A172 (cell line): Measurements from ENCODE around the gene CDHR3. TPM values are rescaled to one million over a fixed set of nuclear protein-coding genes. Genes with fewer than 3 reads are reported as not detected.
"Not testable (repeated sequence)": the region's sequence is repeated elsewhere in the genome, so short reads cannot be mapped to it uniquely, and the experiment has no call there.

Experiments
- DNase-seq: peaks from one replicate; pipeline ENCODE4 v3.0.0-alpha.2; 2015; ENCODE audit warnings: low spot score
- total RNA-seq: library from RNA; depleted of rRNA; stranded (reverse); fragments of >200 nt; shearing (Covaris generic); gene quantifications from 2 replicates; pipeline ENCODE4 v1.2.3, GENCODE V29; 2014

Gene CDHR3
- total RNA-seq, 1 experiment from 2014 or later: 0.10 TPM

DNA sequence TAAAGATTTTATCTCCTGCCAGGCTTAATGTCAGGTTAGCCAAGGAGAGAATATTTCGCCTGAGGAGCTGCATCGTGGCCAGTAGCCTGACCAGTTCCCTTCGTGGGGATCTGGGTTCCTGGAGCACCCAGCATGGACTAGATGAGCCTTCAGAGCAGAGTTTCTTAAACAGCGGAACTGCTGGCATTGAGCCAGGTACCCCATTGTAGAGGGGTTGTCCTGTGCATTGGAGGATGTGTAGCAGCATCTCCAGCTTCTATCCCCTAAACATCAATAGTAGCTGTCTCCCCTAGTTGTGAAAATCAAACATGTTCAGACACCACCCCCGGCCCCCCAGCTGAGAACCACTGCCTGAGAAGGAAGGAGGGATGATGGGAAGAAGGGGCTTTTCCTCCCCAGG is 36.2 kb downstream of the CDHR3 start:
- no peak for DNase-seq

GRCh38 chr7:106001196-106001595 is 38.1 kb downstream of the CDHR3 start:
- no peak for DNase-seq

- DNase-seq: no peak
Observed at GRCh38 chr7:106001886-106002285, 38.8 kb downstream of the CDHR3 start.

DNA sequence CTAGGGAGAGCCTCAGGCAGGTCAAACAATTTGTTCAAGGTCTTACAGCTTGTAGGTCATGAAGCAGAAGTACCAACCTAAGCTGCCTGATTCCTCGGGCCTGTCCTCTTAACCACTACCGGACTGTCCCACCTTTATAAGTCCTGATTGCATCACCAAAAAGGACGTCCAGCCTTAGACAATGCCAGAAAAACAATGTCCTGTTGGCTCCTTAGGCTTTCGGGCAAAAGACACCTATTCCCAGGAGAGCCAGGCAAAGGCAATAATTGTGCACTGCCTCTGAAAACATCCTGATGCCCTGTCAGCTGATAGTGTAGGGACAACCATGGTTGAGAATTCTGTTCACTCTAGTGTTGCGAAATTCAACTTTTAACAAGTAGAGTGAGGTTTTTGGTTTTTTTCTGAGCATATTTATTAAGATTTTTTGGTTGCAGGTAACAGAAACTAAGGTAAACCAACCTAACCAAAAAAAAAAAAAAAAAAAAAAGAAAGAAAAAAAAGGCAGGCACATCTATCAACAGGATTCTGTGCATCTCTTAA is 40.5 kb downstream of the CDHR3 start:
- no peak for DNase-seq

GRCh38 chr7:106006906-106007305 is 43.8 kb downstream of the CDHR3 start:
- DNase-seq: no peak

- DNase-seq: not testable (repeated sequence)
Observed at GRCh38 chr7:106007796-106008195, 44.7 kb downstream of the CDHR3 start.

GRCh38 chr7:106009503-106010226 is 46.6 kb downstream of the CDHR3 start:
- DNase-seq: peak; percentile 95

- no peak for DNase-seq
Observed at GRCh38 chr7:106010331-106010730, 47.3 kb downstream of the CDHR3 start.

DNA sequence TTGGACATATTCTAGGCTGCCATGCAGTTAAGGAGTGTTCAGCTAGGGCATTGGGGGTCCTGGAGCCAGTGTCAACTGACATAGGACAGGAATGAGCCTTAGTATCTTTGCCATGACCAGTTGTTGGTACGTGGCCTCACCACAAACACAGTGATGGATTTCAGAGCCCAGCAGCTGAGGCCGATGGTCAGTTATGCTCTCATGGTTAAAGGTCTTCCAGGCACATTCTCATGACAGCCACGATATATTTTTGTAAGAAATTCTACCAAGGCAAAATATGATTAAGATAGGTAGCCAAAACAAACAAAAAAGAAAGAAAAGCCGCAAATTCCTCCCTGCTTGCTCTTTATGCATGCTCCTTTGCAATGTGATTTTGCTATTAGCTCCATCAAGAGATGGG is 47.8 kb downstream of the CDHR3 start:
- no peak for DNase-seq

GRCh38 chr7:106012184-106012583 is 49.1 kb downstream of the CDHR3 start:
- DNase-seq: no peak

DNA sequence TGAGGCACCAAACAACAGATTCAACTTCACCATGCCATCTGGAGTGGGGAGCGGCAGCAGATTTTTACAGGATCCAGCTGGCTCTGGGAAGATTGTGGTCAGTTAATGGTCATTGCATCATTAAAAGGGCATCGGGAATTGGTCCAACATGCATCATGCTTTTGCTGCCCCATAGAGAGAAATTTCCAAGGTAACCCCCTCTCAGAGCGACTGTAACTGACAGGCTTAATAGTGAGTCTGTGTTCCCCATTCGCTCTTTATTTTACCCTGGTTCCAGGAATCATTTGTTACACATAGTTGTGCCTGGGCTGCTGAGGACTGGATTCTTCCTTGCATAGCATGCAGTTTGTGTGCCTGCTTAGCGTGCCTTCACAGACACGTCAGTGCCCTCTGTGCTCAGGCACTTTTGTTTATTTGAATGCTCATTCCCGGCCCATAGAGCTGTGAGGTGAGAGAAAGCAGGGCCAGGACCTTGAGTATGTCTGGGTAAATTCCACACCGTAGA is 49.9 kb downstream of the CDHR3 start:
- peak; percentile 94 for DNase-seq

GRCh38 chr7:106015381-106016218 is 52.5 kb downstream of the CDHR3 start:
- no peak for DNase-seq

GRCh38 chr7:106016331-106016730 is 53.3 kb downstream of the CDHR3 start:
- no peak for DNase-seq

GRCh38 chr7:106017657-106018056 is 54.6 kb downstream of the CDHR3 start:
- DNase-seq: no peak

GRCh38 chr7:106018566-106019469 is 55.8 kb downstream of the CDHR3 start:
- DNase-seq: no peak

DNA sequence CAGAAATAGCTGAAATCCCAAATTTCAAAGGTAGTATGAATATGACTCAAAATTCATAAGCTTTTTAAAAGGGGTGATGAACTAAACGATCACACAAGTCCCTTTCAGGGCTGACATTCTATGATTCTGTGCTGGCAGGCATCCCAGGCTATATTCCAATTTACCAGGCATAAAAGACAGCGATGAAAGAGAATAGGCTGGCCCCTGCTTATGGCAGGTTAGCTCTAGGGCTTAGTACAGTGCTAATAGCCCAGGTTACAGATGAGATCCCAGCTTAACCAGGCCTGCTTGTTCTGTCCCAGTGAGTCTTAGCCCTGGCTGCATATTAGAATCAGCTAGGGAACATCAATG is 56.4 kb downstream of the CDHR3 start:
- no peak for DNase-seq

DNA sequence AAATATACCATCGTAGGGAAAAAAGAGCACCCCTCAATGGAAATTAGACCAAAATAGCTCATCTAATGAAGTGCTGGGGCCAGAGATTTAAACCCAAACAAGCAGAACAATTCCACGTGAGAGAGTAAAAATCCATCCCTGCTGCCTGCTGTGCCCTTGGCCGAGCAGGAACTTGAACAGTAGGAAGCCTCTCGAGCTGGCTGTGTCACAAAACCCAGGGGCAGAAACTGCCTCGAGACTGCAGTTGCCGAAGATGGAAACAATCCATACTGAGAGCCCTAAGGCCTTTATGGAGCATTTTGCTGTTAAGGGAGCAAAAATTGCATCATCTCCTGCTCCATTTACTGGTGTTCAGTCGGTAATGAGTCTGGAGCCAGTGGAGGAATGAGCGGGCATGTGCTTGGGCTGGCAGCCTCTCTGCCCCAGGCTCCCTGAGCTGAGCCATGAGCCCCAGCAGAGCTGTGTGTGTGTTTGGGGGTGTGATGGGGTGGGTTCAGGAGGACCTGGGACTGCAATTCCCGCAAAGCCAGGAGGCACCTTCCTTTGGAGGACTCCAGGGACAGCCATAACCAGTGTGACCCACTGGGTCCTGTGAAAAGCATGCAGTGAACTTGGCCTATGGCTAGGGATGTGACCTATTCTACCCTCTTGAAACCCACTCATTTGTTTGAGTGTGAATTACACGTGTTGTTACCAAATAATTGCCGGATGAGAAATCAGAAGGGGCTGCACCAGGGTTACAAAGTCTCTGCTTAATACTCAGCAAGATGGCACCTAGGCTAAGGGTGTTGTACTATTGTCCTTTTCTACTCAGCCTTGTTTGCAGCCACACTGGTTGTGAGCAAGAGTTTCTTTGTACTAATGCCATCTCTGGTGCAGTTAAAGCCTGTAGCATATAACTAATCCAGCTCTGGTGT is 58.3 kb downstream of the CDHR3 start:
- peak; percentile 18 for DNase-seq

DNA sequence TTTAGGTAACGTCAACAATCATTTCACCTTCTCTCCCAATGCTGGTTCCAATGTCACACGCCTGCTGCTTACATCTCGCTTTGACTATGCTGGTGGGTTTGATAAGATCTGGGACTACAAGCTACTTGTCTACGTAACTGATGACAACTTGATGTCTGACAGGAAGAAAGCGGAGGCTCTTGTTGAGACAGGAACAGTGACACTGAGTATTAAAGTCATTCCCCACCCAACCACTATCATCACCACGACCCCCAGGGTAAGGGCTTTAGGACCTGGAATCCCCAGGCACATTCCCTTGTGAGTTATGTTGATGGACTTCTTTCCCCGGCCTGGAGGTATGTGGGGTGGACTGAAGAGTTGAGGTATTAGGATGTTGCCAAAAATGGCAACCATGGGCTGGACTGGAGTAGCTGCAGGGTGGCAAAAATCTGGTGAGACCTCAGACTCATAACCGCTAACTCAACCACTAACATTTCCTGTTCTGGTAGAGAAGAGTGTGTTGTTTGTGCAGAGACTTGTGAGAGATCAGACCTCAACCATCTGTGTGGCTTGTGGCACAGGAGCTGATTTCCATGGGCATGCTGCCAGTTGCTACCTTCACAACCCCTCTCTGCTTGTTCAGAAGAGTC is 59.2 kb downstream of the CDHR3 start:
- no peak for DNase-seq

DNA sequence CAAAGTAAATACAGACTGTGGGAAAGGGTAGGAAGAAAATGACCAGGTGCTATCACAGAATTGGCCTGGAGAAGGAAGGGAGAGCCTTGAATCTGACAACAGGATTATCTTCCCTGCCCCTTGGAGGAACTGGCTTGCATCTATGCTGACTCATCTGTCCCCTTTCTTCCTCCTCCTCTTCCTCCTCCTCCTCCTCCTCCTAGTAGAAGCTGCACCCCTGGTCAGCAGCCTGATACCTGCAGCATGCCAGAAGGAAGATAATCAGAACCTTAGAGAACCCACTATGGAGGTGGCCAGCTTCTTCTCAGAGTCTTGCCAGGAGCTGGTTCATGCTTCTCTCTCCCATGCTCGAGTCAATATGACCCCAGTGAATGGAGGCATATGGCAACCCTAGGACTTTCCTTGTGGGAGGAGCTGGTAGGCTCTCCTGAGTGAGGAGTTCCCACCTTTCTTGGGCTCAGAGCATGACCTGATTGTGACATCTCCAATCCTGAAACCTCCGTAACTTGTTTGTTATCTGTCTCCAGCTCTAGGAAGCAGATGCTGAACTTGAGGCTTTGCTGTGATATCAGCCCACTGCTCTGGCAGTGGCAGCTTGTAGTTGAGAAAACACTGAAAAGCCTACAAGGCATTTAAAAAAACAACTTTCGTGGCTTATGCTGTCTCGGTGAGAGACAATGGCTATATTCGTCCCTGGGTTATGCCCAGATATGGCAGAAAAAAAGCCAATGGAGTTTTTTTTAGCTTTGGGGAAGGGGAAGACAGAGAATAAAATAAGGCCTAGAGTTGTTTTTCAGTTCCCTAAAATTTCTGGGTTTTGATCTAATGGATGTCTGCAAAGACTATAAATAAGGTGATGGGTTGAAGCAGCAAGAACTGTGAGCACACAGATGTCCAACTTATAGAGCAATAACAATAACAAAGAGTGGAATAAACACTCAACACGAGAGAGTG is 60.6 kb downstream of the CDHR3 start:
- DNase-seq: peak; percentile 32
